Adrenal gland (tissue), 12 donors: ENCODE data around the gene HES3. TPM values are rescaled to one million over a fixed set of nuclear protein-coding genes. Genes with fewer than 3 reads are reported as not detected.

Experiments
- DNase-seq, 7 donors: peaks; one replicate each; pipeline ENCODE4 v3.0.0-alpha.2; 2019 to 2020
- H3K27ac ChIP-seq, 5 donors: fragments of 200-600 bp; sonication (generic) in 4 of 5; 1 replicate in 3 of 5; 2 replicates in 2 of 5; pipeline versions ENCODE4 v1.5.1 to v1.8.0; 2016 to 2020; ENCODE audit warnings: mild to moderate bottlenecking in 1 of 5
- H3K27me3 ChIP-seq: fragments of 200-600 bp; 2 replicates; pipeline ENCODE4 v1.8.0; 2021
- H3K36me3 ChIP-seq, 2 donors: fragments of 200-600 bp; replicated peaks in 1 of 2; 1 replicate in 1 of 2; 2 replicates in 1 of 2; pipeline versions ENCODE4 v1.5.1 to v1.8.0; 2018 to 2022
- H3K4me1 ChIP-seq, 2 donors: fragments of 200-600 bp; replicated peaks in 1 of 2; 1 replicate in 1 of 2; 2 replicates in 1 of 2; pipeline versions ENCODE4 v1.5.1 to v1.8.0; 2018 to 2021
- H3K4me3 ChIP-seq, 4 donors: fragments of 200-600 bp; sonication (generic) in 3 of 4; one replicate each; pipeline ENCODE4 v1.5.1; 2016 to 2018
- H3K9me3 ChIP-seq, 3 donors: fragments of 200-600 bp; sonication (generic) in 1 of 3; replicated peaks in 1 of 3; 1 replicate in 2 of 3; 2 replicates in 1 of 3; pipeline versions ENCODE4 v1.5.1 to v1.8.0; 2016 to 2021
- POLR2A ChIP-seq, 2 donors: fragments of 450-650 bp; IDR thresholded peaks; one replicate each; pipeline ENCODE4 v1.6.1; 2017; ENCODE audit warnings: antibody characterized with exemption in 2 of 2, mild to moderate bottlenecking in 2 of 2, moderate library complexity in 1 of 2
- WGBS, 4 donors: extraction: QIAGEN DNeasy Blood & Tissue Kit in 2 of 4; methylation state at CpG; one replicate each; pipeline versions ENCODE4 v1.1.5 to v1.1.7; 2013 to 2017; 5-methylcytosine and 5-hydroxymethylcytosine counted together
- intact Hi-C, 2 donors: fragments of 100-400 bp; cut with DNase I; formaldehyde crosslinking; loops; one replicate each; pipeline versions ENCODE4 v1.14.1 to v1.15.0; 2022 to 2023
- polyA plus RNA-seq, 3 donors: library from polyadenylated mRNA; stranded (reverse); fragments of 200-250 nt in 2 of 3; fragments of 350-450 nt in 1 of 3; fragmentation: Illumina TruSeq in 1 of 3; extraction: RNeasy Lipid Tissue Mini Kit (QIAGEN cat#74804) in 1 of 3; gene quantifications; one replicate each; pipeline ENCODE4 v1.2.3, GENCODE V29; 2013 to 2014
- total RNA-seq, 9 donors: library from RNA; depleted of rRNA in 4 of 9; stranded (reverse); fragments of >200 nt in 4 of 9; fragments of 120-200 nt in 1 of 9; fragmentation: NEBNext Ultra II Directional in 1 of 9; extraction: Animal tissue kit (Norgen Biotek cat#: 25700) in 1 of 9; gene quantifications; one replicate each; pipeline versions ENCODE4 v1.1.0 to v1.2.4, GENCODE V29; 2013 to 2023
- TF ChIP-seq, protein P1 (sequence below), 6 experiments: fragments of 450-650 bp in 4 of 6; fragments of 200-600 bp in 2 of 6; sonication (generic) in 1 of 6; IDR thresholded peaks; 1 replicate in 5 of 6; 2 replicates in 1 of 6; pipeline versions ENCODE4 v1.5.1 to v1.8.0; 2016 to 2021; ENCODE audit warnings: antibody characterized with exemption in 6 of 6, mild to moderate bottlenecking in 2 of 6, moderate library complexity in 1 of 6
- donor health status: healthy with polysubstance abuse.
- donor health status: Bipolar disorder and iron deficiency.
- donor health status: DM: yes; HTN: yes; CAD: no.
- donor health status: DM: no; HTN: no; CAD: no.
- donor health status: DM: no; HTN: no; CAD: no.
- donor health status: DM: yes; HTN: yes; CAD: no.

Gene HES3
- total and polyA plus RNA-seq, 12 donors = not detected

DNA sequence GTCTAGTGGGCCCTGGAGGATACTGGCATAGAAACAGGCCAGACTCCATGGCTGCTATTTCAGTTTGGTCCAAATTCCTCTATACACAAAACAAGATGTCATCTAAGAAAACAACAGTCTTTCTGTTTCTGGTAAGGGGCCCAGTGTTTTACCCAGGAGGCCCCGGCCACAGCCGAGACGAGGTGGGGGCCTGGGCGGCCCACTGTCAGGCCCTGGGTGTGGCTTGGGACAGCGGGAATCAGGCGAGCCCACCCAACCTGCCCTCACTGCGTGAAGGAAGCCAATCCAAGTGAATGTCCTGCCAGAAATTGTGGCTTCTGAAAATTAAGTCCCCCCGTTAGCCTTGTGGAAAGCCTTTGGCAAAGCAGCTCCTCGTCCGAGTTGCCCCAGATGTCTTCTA lies 48.1 kb downstream of the HES3 start:
- H3K4me1 ChIP-seq = no peaks in the 10 kb centered on the region
- no peak overlapping the region for H3K4me3 ChIP-seq
- no peak for DNase-seq
- no peaks in the 10 kb centered on the region for H3K27me3 ChIP-seq
- no peak overlapping the region for H3K27ac ChIP-seq
- H3K9me3 ChIP-seq = no peaks in the 10 kb centered on the region
- no peaks in the 10 kb centered on the region for H3K36me3 ChIP-seq
- intact Hi-C loops = no loop called here
- no peak for TF ChIP-seq POLR2A (IDR thresholded peaks at IDR 0.05)
- TF ChIP-seq, protein P1, sequence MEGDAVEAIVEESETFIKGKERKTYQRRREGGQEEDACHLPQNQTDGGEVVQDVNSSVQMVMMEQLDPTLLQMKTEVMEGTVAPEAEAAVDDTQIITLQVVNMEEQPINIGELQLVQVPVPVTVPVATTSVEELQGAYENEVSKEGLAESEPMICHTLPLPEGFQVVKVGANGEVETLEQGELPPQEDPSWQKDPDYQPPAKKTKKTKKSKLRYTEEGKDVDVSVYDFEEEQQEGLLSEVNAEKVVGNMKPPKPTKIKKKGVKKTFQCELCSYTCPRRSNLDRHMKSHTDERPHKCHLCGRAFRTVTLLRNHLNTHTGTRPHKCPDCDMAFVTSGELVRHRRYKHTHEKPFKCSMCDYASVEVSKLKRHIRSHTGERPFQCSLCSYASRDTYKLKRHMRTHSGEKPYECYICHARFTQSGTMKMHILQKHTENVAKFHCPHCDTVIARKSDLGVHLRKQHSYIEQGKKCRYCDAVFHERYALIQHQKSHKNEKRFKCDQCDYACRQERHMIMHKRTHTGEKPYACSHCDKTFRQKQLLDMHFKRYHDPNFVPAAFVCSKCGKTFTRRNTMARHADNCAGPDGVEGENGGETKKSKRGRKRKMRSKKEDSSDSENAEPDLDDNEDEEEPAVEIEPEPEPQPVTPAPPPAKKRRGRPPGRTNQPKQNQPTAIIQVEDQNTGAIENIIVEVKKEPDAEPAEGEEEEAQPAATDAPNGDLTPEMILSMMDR (IDR thresholded peaks at IDR 0.05) = no peak
- 78 to 93% (median 87%) methylated on average over 9 to 10 of the region's 10 CpGs for WGBS, 4 donors

DNA sequence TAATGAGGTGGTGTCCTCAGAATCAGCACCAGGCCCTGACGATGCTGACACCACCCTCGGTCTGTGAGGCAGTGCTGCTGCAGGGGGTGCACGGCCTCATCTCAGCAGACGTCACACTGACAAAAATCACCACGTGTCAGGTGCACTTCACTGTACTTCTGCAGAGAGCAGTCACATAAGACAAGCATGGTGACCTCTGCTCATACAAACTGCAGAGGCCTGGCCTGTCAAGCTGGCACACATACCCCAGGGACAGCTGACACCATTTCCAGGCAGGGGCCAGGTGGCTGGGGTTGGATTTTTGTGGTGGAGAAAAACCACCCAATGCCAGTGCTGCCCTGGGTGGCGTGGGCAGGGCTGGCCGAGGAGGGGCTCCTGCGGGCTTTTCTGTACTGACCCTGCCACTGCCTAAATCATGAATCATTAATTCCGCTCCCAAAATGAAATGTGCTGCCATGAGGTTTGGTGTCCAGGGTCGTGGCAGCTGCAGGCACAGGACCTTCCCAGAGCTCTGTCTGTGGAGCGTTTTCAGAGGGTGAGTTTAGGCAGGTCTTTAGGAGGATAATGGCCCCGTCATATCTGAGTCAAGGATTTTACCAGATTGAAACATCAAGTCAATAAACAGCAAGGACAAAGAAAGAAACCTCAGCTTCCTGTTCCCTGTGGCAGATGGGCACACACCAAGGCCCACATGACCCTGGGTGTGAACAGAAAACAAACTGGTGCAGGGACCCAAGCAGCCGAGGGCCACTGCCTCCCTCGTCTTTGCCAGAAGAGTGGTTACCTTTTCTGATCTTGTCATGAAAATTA lies 50.3 kb downstream of the HES3 start:
- intact Hi-C loops = no loop called here
- no peak overlapping the region for H3K4me3 ChIP-seq
- no peak for DNase-seq
- 88 to 94% (median 92%) methylated on average over 11 to 14 of the region's 14 CpGs for WGBS, 4 donors
- H3K9me3 ChIP-seq = no peaks in the 10 kb centered on the region
- H3K4me1 ChIP-seq = no peaks in the 10 kb centered on the region
- H3K27ac ChIP-seq = no peak overlapping the region
- H3K36me3 ChIP-seq = no peaks in the 10 kb centered on the region
- TF ChIP-seq, protein P1 (IDR thresholded peaks at IDR 0.05) = no peak
- TF ChIP-seq POLR2A (IDR thresholded peaks at IDR 0.05) = no peak
- no peaks in the 10 kb centered on the region for H3K27me3 ChIP-seq

DNA sequence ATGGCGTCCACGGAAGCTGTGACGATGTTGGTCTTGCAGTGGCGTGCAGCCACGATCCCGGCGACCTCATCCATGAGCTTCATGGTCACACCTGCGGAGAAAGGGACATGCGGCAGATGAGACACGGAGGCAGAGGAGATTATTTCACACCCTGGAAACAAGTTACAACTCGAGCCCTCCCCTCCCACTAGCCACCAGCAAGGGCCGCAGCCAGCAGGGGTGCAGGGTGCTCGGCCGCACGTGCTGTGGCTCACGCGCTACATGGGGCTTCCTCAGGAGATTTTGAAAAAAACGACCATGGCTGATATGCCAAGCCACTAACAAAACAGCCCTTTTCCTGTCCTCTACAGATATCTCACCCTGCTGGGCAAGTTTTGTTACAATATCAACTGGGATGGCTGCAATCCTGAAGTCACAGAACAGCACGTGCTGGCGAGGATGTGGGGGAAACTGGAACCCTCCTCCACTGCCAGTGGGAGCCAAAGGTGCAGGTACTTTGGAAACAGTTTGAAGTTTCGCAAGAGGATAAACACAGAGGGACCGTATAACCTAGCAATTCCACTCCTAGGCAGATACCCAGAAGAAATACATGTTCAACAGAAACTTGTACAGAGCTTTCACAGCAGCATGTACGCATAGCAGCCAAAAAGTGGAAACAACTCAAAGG lies 51.0 kb downstream of the HES3 start:
- Histone ChIP-seq H3K27ac (no peak overlapping the region), H3K4me1 (no peaks in the 10 kb centered on the region), H3K27me3 (no peaks in the 10 kb centered on the region), H3K36me3 (no peaks in the 10 kb centered on the region), H3K4me3 (no peak overlapping the region), H3K9me3 (no peaks in the 10 kb centered on the region)
- intact Hi-C loops = no loop called here
- 89 to 93% (median 92%) methylated on average over 15 to 23 of the region's 23 CpGs for WGBS, 4 donors
- no peak for TF ChIP-seq POLR2A (IDR thresholded peaks at IDR 0.05)
- TF ChIP-seq, protein P1 (IDR thresholded peaks at IDR 0.05) = no peak
- DNase-seq = no peak

Other genes with a start within 250 kb of the HES3 start
- 10 to 100 TPM in 8 of 9 donors, 1 to 10 TPM in 1; 2.2 to 25.7 (median 17.2) TPM for gene KCNAB2, start 198.3 kb upstream of the HES3 start, total RNA-seq
- gene KCNAB2, start 198.3 kb upstream of the HES3 start, polyA plus RNA-seq = 10 to 100 TPM in 1 of 3 donors, 1 to 10 TPM in 2; 5.6 to 48.0 (median 8.6) TPM
- 1 to 10 TPM in 3 of 9 donors, under 1 TPM in 4, not detected in 2; 0.07 to 8.9 (median 0.32) TPM for gene CHD5, start 63.9 kb upstream of the HES3 start, total RNA-seq
- 10 to 100 TPM in 1 of 3 donors, 1 to 10 TPM in 2; 1.8 to 56.5 (median 4.9) TPM for gene CHD5, start 63.9 kb upstream of the HES3 start, polyA plus RNA-seq
- 100 to 1,000 TPM in 7 of 9 donors, 10 to 100 TPM in 2; 78.5 to 350 (median 291) TPM for gene RPL22, start 44.6 kb upstream of the HES3 start, total RNA-seq
- 100 to 1,000 TPM; 737 to 898 (median 819) TPM for gene RPL22, start 44.6 kb upstream of the HES3 start, polyA plus RNA-seq
- 10 to 100 TPM in 5 of 9 donors, 1 to 10 TPM in 4; 2.2 to 16.5 (median 10.8) TPM for gene RNF207, start 38.1 kb upstream of the HES3 start, total RNA-seq
- 10 to 100 TPM in 2 of 3 donors, 1 to 10 TPM in 1; 3.8 to 47.4 (median 17.1) TPM for gene RNF207, start 38.1 kb upstream of the HES3 start, polyA plus RNA-seq
- 100 to 1,000 TPM in 1 of 9 donors, 10 to 100 TPM in 8; 42.0 to 120 (median 68.0) TPM for gene ICMT, start 8.2 kb upstream of the HES3 start, total RNA-seq
- 10 to 100 TPM; 12.6 to 98.0 (median 17.0) TPM for gene ICMT, start 8.2 kb upstream of the HES3 start, polyA plus RNA-seq
- gene GPR153, start 16.9 kb downstream of the HES3 start, total RNA-seq = 1 to 10 TPM; 1.3 to 5.9 (median 3.1) TPM
- gene GPR153, start 16.9 kb downstream of the HES3 start, polyA plus RNA-seq = 1 to 10 TPM in 2 of 3 donors, under 1 TPM in 1; 0.86 to 3.2 (median 2.4) TPM
- gene ACOT7, start 149.6 kb downstream of the HES3 start, total RNA-seq = 10 to 100 TPM in 8 of 9 donors, 1 to 10 TPM in 1; 8.4 to 29.4 (median 15.0) TPM
- gene ACOT7, start 149.6 kb downstream of the HES3 start, polyA plus RNA-seq = 10 to 100 TPM; 11.3 to 26.6 (median 13.0) TPM
- gene HES2, start 175.7 kb downstream of the HES3 start, total RNA-seq = under 1 TPM in 3 of 9 donors, not detected in 6; 0.07 to 0.18 (median 0.14) TPM
- gene HES2, start 175.7 kb downstream of the HES3 start, polyA plus RNA-seq = under 1 TPM in 2 of 3 donors, not detected in 1; 0.04 to 0.10 TPM
- 10 to 100 TPM in 1 of 9 donors, 1 to 10 TPM in 7, under 1 TPM in 1; 0.67 to 10.8 (median 5.5) TPM for gene ESPN, start 180.6 kb downstream of the HES3 start, total RNA-seq
- 1 to 10 TPM in 2 of 3 donors, under 1 TPM in 1; 0.16 to 9.8 (median 6.8) TPM for gene ESPN, start 180.6 kb downstream of the HES3 start, polyA plus RNA-seq
- 10 to 100 TPM in 4 of 9 donors, 1 to 10 TPM in 5; 2.4 to 36.4 (median 8.8) TPM for gene TNFRSF25, start 222.0 kb downstream of the HES3 start, total RNA-seq
- 100 to 1,000 TPM in 1 of 3 donors, 10 to 100 TPM in 1, 1 to 10 TPM in 1; 1.2 to 169 (median 63.8) TPM for gene TNFRSF25, start 222.0 kb downstream of the HES3 start, polyA plus RNA-seq
- gene PLEKHG5, start 247.5 kb downstream of the HES3 start, total RNA-seq = 10 to 100 TPM in 8 of 9 donors, 1 to 10 TPM in 1; 4.1 to 29.2 (median 17.0) TPM
- 10 to 100 TPM in 2 of 3 donors, 1 to 10 TPM in 1; 2.0 to 96.3 (median 23.0) TPM for gene PLEKHG5, start 247.5 kb downstream of the HES3 start, polyA plus RNA-seq